DMS 273 (cell line): Measurements from ENCODE around the gene CSNK2A3.
"Not testable (repeated sequence)": the region's sequence is repeated elsewhere in the genome, so short reads cannot be mapped to it uniquely, and the experiment has no call there.

Experiments used
- DNase-seq: peaks from one replicate; lab custom pipeline; 2025; ENCODE audit not compliant: unreplicated experiment; lab: John Stamatoyannopoulos, UW

Gene CSNK2A3

GRCh38 chr11:11380340-11380739 is 27.3 kb upstream of the CSNK2A3 start:
- DNase-seq = no peak

GRCh38 chr11:11379661-11380060 is 26.6 kb upstream of the CSNK2A3 start:
- DNase-seq = no peak

GRCh38 chr11:11378184-11378940 is 25.3 kb upstream of the CSNK2A3 start:
- DNase-seq = no peak

- no peak for DNase-seq
Observed at GRCh38 chr11:11374358-11375148, 21.5 kb upstream of the CSNK2A3 start.

- DNase-seq = no peak
Observed at GRCh38 chr11:11373934-11374333, 20.9 kb upstream of the CSNK2A3 start.

- DNase-seq = no peak
Observed at GRCh38 chr11:11372461-11372860, 19.4 kb upstream of the CSNK2A3 start.

- DNase-seq = no peak
Observed at GRCh38 chr11:11370962-11371303, 17.9 kb upstream of the CSNK2A3 start.

GRCh38 chr11:11370255-11370961 is 17.4 kb upstream of the CSNK2A3 start:
- no peak for DNase-seq

GRCh38 chr11:11366793-11367192 is 13.7 kb upstream of the CSNK2A3 start:
- no peak for DNase-seq

- no peak for DNase-seq
Observed at GRCh38 chr11:11363674-11364073, 10.6 kb upstream of the CSNK2A3 start.

GRCh38 chr11:11359611-11360010 is 6.6 kb upstream of the CSNK2A3 start:
- DNase-seq = no peak

- no peak for DNase-seq
Observed at GRCh38 chr11:11356842-11357241, 3.8 kb upstream of the CSNK2A3 start.

GRCh38 chr11:11351851-11352250 is 1.2 kb downstream of the CSNK2A3 start:
- not testable (repeated sequence) for DNase-seq

GRCh38 chr11:11351042-11351586 is 1.9 kb downstream of the CSNK2A3 start:
- no peak for DNase-seq

GRCh38 chr11:11349870-11350337 is 3.1 kb downstream of the CSNK2A3 start:
- no peak for DNase-seq

GRCh38 chr11:11349106-11349825 is 3.8 kb downstream of the CSNK2A3 start:
- no peak for DNase-seq

GRCh38 chr11:11348303-11348702 is 4.7 kb downstream of the CSNK2A3 start:
- DNase-seq = no peak

GRCh38 chr11:11347592-11347991 is 5.5 kb downstream of the CSNK2A3 start:
- no peak for DNase-seq

GRCh38 chr11:11346303-11346702 is 6.7 kb downstream of the CSNK2A3 start:
- no peak for DNase-seq

- DNase-seq = no peak
Observed at GRCh38 chr11:11345099-11345498, 8.0 kb downstream of the CSNK2A3 start.

- no peak for DNase-seq
Observed at GRCh38 chr11:11344045-11344444, 9.0 kb downstream of the CSNK2A3 start.
